Measurements from ENCODE around the gene SPDEF.

The SPDEF gene

GRCh38 chr6:34543421-34543820, 12.7 kb downstream of the SPDEF start:
- no peak for DNase-seq

GRCh38 chr6:34540841-34541240, 15.3 kb downstream of the SPDEF start:
- no peak for DNase-seq

- no peak for DNase-seq
Observed at GRCh38 chr6:34540222-34540621, 15.9 kb downstream of the SPDEF start.

- DNase-seq: no peak
Observed at GRCh38 chr6:34539181-34539580, 16.9 kb downstream of the SPDEF start.

GRCh38 chr6:34538581-34538980, 17.5 kb downstream of the SPDEF start:
- DNase-seq: no peak

GRCh38 chr6:34537922-34538550, 18.1 kb downstream of the SPDEF start:
- no peak for DNase-seq

GRCh38 chr6:34536959-34537848, 18.9 kb downstream of the SPDEF start:
- DNase-seq: no peak

GRCh38 chr6:34536251-34536958, 19.7 kb downstream of the SPDEF start:
- DNase-seq: no peak

- no peak for DNase-seq
Observed at GRCh38 chr6:34535646-34536045, 20.5 kb downstream of the SPDEF start.

GRCh38 chr6:34535199-34535598, 20.9 kb downstream of the SPDEF start:
- no peak for DNase-seq

- DNase-seq: no peak
Observed at GRCh38 chr6:34534656-34535055, 21.5 kb downstream of the SPDEF start.

- DNase-seq: no peak
Observed at GRCh38 chr6:34534146-34534545, 22.0 kb downstream of the SPDEF start.

- no peak for DNase-seq
Observed at GRCh38 chr6:34532230-34532629, 23.9 kb downstream of the SPDEF start.

GRCh38 chr6:34531580-34532201, 24.4 kb downstream of the SPDEF start:
- DNase-seq: peak; percentile 29

GRCh38 chr6:34530753-34531365, 25.3 kb downstream of the SPDEF start:
- DNase-seq: no peak

- no peak for DNase-seq
Observed at GRCh38 chr6:34529665-34530327, 26.3 kb downstream of the SPDEF start.

- no peak for DNase-seq
Observed at GRCh38 chr6:34528996-34529664, 27.0 kb downstream of the SPDEF start.

- no peak for DNase-seq
Observed at GRCh38 chr6:34527751-34528670, 28.1 kb downstream of the SPDEF start.

GRCh38 chr6:34526992-34527728, 29.0 kb downstream of the SPDEF start:
- peak; percentile 96 for DNase-seq

Data from stimulated activated CD4-positive, alpha-beta T cell treated with anti-CD3 and anti-CD28 coated beads, Interleukin-1b, Interleukin-23, amount 100 ng/mL, for 48 hours (primary cell).